COLO829 (cell line): ENCODE data around the gene BCL2L2.

Experiments
- DNase-seq: peaks from one replicate; pipeline ENCODE4 v3.0.0; 2012; ENCODE audit warnings: low spot score

Gene BCL2L2

DNA sequence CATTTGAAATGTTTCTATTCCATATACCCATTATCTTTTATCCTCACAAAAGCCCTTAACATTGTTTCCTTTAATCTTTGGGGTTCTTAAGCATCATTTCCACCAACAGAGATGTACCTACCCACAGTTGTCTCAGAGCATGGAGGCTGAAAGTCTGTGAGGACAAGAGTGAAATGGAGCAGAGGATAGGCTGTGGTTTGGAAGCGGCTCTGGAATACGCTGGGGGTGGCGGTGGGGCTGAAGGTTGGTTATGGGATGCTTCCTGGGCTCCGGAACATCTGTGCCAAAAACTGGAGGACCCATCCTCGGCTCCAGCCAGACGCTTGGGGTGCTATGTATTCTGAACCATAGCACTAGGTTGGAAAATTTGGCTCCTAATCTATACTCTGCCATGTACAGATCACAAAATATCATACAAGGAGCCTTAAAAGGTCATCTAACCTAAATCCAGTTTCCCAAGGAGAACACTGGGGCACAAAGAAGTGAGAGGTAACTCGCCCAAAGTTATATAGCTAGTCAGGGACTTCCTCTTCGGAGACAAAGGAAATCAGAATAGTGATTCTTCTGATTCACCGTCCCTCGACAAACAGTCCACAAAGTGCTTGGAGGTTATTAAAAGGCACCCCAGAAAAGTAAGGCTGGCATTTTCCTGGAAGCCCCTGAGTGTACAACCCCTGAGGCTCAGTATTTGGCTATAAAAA, 6.5 kb upstream of the BCL2L2 start:
- DNase-seq, result no peak

DNA sequence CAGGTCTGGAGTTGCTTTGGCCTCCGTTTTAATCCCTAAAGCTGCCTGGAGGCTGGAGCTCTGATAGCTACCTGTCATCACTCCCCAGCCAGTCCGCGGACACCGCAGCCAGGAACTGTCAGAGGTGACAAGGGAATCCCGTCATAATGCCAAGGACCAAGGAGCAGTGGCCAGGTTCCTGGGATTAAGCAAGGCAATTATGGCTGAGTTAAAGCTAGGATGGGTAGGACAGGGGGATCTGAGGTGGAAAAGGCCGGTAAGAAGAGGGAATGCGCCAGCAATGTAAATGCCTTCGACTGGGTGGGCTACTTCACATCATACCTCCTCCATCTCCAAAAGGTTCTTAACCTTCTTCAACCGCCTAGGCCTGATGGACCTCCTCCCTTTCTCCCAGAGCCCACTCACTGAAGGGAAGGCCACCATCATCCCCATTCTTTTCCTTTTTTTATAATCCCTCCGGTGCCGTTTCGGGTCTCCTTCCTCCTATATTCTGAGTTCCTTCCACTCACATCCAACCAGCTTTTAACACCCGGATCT, 5.9 kb upstream of the BCL2L2 start:
- DNase-seq, result peak; percentile 19

DNA sequence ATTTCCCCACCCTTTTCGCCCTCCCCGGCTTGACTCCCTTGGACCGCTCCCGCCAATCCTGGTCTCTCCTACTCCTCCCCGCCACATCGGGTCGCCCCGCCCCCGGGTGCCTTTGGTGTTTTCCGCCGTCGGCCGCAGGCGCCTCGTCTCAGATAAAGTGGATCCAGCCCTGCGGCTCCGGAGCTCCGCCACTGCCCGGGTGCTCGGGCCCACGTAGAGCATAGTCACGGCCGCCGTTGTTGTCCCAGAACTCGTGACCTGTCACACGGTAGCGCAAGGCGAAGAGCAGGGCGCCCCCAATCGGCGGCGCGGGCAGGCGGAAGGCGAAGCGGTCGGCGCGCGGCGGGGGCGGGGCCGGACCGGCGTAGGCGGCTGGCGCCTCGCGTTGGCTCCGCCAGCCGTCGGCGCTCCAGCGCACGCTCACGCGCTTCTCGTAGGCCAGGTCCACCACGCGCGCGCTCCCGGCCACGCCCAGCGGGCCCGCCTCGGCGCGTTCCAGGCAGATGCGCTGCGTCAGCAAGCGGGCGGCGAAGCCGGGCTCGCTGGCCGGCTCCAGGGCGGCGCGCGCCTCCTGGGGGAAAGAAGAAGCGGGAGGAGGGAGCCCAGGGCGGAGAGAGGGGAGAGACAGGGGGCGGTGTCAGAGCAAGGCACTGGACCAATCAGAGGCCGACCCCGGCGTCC, 5.2 kb upstream of the BCL2L2 start:
- peak; percentile 98 for DNase-seq

DNA sequence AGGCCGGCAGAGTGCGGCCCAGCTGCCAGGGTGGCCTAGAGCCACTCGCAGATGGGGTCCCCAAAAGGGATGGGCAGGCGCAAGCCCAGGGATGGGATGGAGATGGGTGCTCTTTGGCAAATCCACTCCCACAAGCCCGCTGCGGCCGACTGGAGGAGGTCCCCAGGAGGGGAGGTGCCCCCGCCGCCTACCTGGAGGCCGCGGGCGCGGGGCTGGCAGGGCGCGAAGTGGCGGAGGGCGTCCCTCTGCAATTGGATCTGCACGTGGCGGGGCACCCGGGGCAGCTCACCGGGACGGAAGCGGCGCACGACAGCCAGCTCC, 4.7 kb upstream of the BCL2L2 start:
- no peak for DNase-seq

DNA sequence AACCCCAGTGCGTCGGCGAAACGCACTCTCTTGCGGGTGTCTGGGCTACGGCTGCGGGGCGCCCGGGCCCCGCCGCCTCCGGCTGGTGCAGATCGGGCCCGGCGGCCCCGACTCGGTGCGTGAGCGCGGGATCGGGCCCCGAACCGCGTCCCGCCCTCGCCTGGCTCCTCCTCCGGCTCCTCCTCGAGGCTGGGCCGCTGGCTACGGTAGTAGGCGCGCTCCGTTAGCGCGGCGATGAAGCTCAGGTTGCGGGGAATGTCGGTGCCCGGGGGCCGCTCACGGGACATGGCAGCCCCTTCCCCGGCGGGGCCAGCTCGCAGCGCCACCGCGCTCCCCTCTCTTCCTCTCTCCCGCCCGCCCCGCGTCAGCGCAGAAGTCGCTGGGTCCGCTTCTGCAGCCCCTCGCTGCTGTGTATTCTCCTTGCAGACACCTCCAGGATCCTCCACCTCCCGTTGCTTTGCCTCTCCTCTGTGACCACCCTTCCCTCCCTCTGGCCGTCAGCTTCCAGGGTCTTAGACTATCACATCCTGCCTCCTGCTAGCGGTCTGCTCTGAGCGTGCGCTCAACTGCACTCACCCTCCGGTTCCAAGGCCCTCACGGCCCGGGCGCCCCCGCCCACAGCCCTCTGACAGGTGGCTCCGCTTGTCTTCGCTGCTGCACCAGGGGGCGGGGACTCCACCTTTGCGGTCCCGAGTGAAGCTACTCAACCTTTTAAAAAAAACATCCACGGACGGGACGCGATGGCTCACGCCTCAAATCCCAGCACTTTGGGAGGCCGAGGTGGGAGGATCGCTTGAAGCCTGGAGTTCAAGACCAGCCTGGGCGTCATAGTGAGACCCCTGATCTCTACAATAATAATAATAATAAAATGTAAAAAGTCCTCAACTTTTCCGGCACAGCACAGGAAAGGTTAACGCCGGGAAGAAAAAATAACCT, 4.1 kb upstream of the BCL2L2 start, which contains the start of gene PPP1R3E:
Gene PPP1R3E, minus strand, starts transcription at position 570 of the 936 bp plus-strand sequence. Its CDS starts 283 bp downstream, at position 287.
- peak; percentile 19 for DNase-seq

DNA sequence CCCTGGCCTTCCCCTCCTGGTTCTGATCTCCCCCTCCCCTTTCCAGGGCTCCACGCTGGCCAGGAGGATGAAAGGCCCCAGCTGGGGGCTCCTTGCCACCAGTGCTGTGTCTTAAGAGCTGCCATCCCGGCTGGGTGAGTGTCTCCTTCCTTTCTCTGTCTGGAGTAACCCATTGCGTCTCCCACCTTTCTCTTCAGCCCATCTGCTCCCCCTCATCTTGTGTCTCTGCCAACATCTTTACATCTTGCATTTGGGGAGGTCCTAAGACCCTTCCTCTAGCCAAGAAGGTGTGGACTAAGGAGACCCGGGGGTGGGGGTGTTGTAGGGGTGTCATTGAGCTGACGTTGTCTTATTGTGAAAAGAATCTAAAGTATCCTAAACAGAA, 505 bp downstream of the BCL2L2 start:
- DNase-seq, result no peak

DNA sequence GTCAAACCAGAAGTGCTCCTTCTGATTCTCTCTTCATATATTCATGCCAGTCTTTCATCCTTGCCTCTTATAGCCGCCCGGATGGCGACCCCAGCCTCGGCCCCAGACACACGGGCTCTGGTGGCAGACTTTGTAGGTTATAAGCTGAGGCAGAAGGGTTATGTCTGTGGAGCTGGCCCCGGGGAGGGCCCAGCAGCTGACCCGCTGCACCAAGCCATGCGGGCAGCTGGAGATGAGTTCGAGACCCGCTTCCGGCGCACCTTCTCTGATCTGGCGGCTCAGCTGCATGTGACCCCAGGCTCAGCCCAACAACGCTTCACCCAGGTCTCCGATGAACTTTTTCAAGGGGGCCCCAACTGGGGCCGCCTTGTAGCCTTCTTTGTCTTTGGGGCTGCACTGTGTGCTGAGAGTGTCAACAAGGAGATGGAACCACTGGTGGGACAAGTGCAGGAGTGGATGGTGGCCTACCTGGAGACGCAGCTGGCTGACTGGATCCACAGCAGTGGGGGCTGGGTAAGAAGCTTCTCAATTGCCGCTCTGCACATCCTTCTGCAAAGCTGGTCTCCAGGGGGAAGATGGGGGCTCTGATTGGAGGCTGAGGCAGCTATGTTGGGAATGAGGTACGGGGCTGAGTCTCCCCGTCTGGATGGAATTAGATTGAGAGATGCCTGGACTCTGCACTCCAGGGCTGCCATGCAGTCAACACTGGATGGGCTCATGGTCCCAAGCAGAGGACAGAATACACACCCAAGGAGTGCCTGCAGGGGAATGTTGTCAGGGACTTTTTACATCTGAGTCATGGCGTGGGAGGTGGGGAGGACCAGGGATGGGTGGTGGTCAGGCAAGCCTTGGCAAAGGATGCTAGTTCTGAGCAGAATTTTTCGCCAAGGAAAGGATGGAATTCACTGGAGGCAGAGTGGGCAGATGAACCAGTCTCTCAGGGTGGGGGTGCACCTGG, 1.3 kb downstream of the BCL2L2 start:
- DNase-seq, result no peak

DNA sequence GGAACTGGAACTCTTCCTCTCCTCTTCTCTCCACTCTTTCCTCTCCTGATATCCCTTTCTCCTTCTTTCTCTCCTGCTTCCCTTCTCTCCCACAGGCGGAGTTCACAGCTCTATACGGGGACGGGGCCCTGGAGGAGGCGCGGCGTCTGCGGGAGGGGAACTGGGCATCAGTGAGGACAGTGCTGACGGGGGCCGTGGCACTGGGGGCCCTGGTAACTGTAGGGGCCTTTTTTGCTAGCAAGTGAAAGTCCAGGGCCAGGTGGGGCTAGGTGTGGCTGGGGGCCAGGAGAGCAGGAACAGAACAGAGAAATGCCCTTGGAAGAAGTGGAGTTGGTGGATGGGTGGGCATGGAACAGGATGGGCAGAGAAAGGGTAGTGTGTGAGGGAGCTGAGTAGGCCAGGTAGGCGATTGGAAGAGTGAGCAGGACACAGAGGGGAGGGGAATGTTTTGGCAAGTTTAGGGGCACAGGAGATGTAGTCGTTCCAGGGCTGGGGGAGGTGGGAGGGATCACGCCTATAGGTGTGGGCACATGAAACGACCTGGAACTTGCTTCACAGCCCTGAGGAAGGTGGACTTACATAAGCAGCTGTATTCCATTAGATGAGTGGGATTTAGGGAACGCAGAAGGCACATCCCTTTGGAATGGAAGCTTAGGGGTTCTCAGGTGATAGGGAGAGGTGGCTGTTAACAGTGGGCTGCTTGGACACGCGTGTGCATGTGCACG, 2.2 kb downstream of the BCL2L2 start:
- DNase-seq, result no peak

DNA sequence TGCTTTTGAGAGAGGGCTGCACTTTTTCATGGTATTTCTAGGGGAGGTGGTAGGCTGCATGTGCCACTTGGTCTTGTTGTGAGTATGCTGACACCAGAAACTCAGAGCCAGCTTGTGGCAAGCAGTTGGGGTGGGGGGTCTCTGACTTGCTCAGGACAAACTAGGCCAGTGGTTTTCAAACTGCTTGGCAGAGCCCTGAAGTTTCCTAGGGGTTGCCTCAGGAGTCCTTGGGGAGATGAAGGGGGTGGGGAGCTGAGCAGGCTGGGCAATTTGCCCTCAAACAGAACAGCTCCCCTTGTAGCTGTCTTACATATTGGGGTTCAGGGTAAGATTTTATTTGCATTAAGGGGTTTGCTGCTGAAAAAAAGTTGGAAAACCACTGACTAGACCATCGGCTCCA, 3.9 kb downstream of the BCL2L2 start:
- DNase-seq, result no peak

DNA sequence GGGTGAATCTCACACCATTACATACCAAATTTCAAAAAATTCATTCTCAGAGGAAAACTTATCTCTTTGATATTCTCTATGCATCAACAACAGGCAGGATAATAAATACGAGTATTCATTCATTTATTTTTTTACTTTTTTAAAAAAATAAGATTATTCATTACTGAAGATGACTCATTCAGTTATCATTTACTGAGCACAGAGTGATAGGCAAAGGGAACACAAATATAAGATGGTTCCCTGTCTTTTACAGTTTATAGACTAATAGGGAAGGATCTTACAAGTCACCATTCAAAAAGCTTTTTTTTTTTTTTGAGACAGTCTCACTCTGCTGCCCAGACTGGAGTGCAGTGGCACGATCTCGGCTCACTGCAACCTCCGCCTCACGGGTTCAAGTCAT, 9.7 kb downstream of the BCL2L2 start:
- peak; percentile 73 for DNase-seq

DNA sequence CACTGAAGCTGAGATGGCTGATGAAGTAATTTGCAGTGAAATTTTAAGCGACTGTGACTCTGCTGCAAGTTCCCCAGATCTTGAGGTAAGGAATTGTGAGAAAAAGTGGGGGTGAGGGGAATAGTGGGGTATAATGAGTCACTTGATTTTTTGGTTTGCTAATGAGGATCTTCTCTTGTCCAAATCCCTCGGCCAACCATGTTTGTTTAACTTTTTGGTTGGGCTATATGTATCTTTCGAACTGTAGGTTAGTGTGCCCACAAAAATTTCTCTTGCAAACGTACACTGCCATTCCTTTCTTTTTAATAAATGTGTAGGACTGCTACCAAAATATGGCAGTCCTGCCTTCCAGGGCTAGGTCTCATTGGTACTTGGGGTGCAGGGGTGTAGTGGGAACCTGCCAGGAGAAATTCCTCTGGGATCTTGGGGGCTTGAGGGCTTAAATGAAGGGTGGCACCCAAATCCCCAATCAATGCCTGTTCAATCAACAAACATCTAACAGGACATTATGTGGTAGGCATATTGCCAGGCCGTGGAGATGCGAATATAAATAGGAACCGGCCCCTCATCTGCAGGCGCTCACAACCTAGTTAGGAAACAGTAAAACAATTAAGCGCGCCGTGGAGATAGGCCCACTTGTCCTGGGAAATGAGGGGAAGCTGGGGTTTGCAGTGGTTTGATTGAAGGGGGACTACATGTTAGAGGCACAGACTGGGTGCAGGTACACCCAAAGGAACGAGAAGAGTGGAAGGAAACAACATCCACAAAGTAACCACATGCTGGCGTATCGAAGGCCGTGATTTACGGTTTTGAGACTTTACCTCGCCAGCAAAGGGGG, 13.3 kb downstream of the BCL2L2 start:
- DNase-seq, result no peak

DNA sequence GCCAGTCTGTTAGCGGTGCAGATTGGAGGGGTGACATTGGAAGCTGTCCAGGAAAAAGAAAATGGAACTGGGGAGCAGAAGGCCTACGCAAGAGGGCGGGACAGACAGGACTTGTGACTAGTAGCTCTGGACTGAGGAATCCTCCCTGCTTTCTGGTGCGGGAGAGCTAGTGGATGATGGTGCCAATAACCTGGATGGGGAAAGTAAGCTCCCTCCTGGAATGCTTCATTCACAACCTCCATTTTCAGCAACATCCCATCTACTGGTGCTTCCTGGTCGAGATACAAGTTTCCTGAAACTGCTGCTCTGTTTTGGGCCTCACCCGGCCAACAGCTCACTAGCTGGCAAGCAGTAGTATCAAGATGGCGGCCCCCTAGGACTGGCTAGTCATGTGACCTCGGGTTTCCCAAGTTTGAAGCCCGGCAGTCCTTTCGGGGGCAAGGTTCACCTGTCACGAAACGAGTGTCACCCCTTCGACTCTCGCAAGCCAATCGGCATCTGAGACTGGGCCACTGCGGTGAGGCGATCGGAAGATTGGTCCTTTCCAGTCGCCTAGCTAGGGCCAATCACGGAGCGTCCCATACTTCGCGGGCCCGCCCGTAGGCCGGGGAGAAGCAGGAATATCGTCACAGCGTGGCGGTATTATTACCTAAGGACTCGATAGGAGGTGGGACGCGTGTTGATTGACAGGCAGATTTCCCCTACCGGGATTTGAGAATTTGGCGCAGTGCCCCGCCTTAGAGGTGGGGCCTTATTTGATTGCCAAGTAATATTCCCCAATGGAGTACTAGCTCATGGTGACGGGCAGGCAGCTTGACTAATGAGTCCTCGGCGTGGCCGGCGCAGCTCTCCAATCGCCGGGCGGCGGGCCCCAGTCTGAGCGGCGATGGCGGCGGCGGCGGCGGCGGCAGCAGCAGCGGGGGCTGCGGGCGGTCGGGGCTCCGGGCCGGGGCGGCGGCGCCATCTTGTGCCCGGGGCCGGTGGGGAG, 14.2 kb downstream of the BCL2L2 start, which contains the start of gene PABPN1:
Gene PABPN1, plus strand, starts transcription at position 874 of the 988 bp plus-strand sequence. Its CDS starts 13 bp downstream, at position 887.
- peak; percentile 99 for DNase-seq

DNA sequence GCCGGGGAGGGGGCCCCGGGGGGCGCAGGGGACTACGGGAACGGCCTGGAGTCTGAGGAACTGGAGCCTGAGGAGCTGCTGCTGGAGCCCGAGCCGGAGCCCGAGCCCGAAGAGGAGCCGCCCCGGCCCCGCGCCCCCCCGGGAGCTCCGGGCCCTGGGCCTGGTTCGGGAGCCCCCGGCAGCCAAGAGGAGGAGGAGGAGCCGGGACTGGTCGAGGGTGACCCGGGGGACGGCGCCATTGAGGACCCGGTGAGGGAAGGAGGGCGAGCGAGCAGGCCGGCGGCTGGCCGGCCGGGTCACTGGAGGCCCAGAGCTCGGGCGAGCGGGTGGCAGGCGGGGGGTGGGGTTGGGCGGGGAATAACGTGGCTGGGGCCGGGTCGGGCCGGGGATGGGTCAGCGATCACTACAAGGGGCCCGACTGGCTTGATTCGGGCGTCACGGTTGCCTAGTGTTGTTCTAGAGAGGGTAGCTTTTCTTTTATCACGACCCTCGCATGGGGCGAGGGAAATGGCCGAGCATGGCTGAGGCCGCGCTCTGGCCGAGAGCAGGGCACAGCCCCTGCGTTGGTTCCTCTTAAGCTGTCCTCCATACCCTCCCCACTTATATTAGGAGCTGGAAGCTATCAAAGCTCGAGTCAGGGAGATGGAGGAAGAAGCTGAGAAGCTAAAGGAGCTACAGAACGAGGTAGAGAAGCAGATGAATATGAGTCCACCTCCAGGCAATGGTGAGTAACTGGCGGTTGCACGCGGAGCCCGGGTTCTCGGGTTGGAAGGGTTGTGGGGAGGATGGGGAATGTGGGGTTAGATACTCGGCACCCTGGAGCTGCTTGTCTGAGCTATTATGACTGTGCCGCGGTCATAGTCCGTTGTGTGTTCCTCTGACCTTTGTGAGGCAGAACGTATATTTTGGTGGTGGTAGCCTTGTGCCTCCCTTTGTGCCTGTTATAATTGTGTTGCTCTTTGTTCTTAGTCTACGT, 15.2 kb downstream of the BCL2L2 start:
- DNase-seq, result no peak

DNA sequence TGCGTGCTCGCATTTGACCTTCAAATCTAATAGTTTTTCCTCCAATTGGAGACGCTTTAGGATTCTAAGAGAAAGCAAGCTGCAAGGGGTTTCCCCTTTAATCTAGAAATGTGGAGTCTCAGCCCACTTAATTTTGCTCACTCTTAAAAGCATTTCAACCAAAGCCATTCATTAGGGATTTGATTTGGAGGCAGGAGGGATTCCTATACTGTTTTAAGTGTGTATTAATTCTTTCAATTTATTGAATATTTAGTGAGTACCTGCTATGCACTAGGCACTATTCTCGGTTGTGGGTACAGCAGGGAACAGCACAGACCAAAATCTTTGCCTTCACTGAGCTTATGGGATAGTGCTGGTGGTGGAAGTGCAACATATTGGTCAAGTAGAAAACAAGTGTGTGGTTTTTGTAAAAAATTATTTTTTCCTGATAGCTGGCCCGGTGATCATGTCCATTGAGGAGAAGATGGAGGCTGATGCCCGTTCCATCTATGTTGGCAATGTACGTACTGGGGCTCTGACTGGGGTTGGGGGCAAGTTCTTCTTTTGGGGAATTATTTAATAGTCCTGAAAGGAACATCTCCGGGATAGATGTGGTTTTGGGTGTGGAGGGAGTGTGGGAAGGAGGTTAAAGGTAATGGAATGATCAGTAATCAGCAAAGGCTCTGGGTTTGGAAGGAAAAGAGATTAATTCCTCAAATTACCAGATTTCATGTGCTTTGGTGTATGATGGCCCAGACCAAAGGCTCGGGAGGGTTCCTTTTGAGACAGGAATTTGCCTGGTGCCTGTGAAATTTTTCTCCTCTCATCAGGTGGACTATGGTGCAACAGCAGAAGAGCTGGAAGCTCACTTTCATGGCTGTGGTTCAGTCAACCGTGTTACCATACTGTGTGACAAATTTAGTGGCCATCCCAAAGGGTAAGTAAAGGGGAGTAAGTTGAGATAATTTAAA, 16.2 kb downstream of the BCL2L2 start:
- no peak for DNase-seq

DNA sequence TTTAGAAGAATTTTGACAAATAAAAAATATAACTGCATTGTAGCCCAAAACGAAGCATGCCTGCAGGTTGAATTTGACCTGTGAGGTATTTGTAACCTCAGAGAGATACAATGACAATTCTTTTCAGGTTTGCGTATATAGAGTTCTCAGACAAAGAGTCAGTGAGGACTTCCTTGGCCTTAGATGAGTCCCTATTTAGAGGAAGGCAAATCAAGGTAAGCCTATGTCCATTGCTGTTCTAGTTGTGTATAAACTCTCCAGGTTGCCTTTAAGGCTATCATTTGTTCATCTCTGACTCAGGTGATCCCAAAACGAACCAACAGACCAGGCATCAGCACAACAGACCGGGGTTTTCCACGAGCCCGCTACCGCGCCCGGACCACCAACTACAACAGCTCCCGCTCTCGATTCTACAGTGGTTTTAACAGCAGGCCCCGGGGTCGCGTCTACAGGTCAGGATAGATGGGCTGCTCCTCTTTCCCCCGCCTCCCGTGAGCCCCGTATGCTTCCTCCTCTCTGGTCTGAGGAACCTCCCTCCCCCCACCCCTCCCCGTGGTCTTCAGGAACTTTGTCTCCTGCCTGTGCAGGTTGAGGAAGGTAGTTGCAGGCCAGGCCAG, 17.3 kb downstream of the BCL2L2 start:
- no peak for DNase-seq

DNA sequence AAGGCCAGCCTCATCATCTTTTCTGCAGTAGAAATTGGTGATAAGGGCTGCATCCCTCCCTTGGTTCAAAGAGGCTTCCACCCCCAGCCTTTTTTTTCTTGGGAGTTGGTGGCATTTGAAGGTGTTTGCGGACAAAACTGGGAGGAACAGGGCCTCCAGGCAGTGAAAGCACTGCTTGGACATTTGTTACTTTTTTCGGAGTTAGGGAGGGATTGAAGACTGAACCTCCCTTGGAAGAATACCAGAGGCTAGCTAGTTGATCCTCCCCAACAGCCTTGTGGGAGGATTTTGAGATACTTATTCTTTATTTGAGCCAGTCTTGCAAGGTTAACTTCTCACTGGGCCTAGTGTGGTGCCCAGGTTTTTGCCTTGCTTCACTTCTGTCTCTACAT, 17.8 kb downstream of the BCL2L2 start:
- DNase-seq, result no peak
